ENCODE results near the gene INTS3. TPM values are rescaled to one million over a fixed set of nuclear protein-coding genes. Genes with fewer than 3 reads are reported as not detected.

Gene INTS3
- total and polyA plus RNA-seq, 2 of the 8 experiments (the other 6 are each of a cell fraction or from before 2014, with no cell fraction given): 66.8 to 93.2 TPM

GRCh38 chr1:153745417-153745816 is 17.6 kb downstream of the INTS3 start:
- Histone ChIP-seq H3K23me2 (ENCODE audit: low read depth, low read length) (no peaks in the 10 kb centered on the region; the same call in 1 of the 2 replicates), H2BK15ac (ENCODE audit: low read length) (no peak overlapping the region), H2AFZ (ENCODE audit: low read length) (no peak overlapping the region), H3K14ac (ENCODE audit: insufficient read length) (no peak overlapping the region), H3K79me1 (ENCODE audit: low read depth, low read length) (no peaks in the 10 kb centered on the region), H4K91ac (replicated peaks; ENCODE audit: insufficient read length, low read length) (no peak overlapping the region), H3K4me3 (ENCODE audit: extremely low read depth in 1 of 4, insufficient read depth in 2 of 4, low read depth in 3 of 4, low read length in 4 of 4) (peak overlapping the region in 1 of 4 experiments; percentile 27; a peak in 1 of 8 replicates), H3K36me3 (ENCODE audit: control insufficient read depth in 2 of 4, insufficient read depth in 4 of 4, low read length in 3 of 4) (peaks cover 11 to 53% (median 36%) of the 10 kb centered on the region in 4 experiments), H3K18ac (ENCODE audit: extremely low read depth, low read length) (peak overlapping the region; percentile 73; the same call in 1 of the 2 replicates), H4K5ac (ENCODE audit: insufficient read length, low read depth, low read length) (no peak overlapping the region), H3K56ac (replicated peaks; ENCODE audit: insufficient read length, low read depth, low read length) (no peak overlapping the region), H3K27ac (ENCODE audit: low read depth, low read length) (peak overlapping the region; percentile 75; the same call in 1 of the 2 replicates), H2BK5ac (ENCODE audit: low read depth, low read length) (peak overlapping the region; percentile 77; the same call in 1 of the 2 replicates), H3K23ac (ENCODE audit: insufficient read length) (no peak overlapping the region), H4K20me1 (replicated peaks in 1 of 2; ENCODE audit: control insufficient read depth in 1 of 2, insufficient read depth in 2 of 2, low read length in 2 of 2) (no peaks in the 10 kb centered on the region), H3K4ac (replicated peaks; ENCODE audit: insufficient read length, low read depth, low read length) (no peak overlapping the region), H2BK20ac (ENCODE audit: low read length) (no peak overlapping the region; the same call in 1 of the 2 replicates), H2BK12ac (ENCODE audit: low read depth, low read length) (peak overlapping the region; percentile 51; the same call in 1 of the 2 replicates), H3K4me2 (ENCODE audit: insufficient read depth in 1 of 2, low read depth in 2 of 2, low read length in 2 of 2) (peak overlapping the region; percentile 44 to 54), H2BK120ac (replicated peaks; ENCODE audit: low read depth, low read length) (no peak overlapping the region), H3K9ac (replicated peaks in 1 of 4; ENCODE audit: extremely low read depth in 1 of 4, low read depth in 3 of 4, low read length in 3 of 4) (no peak overlapping the region), H3K4me1 (replicated peaks in 1 of 4; ENCODE audit: control insufficient read depth in 3 of 4, insufficient read depth in 4 of 4, low read length in 3 of 4) (peaks cover 6 to 55% (median 19%) of the 10 kb centered on the region in 4 experiments; a peak in 6 of 7 replicates), H4K8ac (ENCODE audit: extremely low read depth, insufficient read depth, low read length) (no peak overlapping the region), H2AK5ac (ENCODE audit: low read depth, low read length) (no peak overlapping the region; the same call in 1 of the 2 replicates), H3K9me3 (ENCODE audit: insufficient read depth in 2 of 2, low read depth in 1 of 2, low read length in 1 of 2) (no peaks in the 10 kb centered on the region), H3K27me3 (replicated peaks in 1 of 4; ENCODE audit: control insufficient read depth in 3 of 4, extremely low read depth in 1 of 4, insufficient read depth in 3 of 4, low read length in 3 of 4) (peaks cover 0 to 2% (median 0%) of the 10 kb centered on the region in 4 experiments; a peak in 1 of 7 replicates), H3K79me2 (ENCODE audit: control insufficient read depth in 1 of 2, insufficient read depth in 2 of 2, low read length in 2 of 2) (peaks cover 0 to 8% of the 10 kb centered on the region in 2 experiments; a peak in 2 of 4 replicates)
- CTCF ChIA-PET (ENCODE audit: partially characterized antibody): interaction anchor here (0.5 to 16.7 kb wide), 7 partner anchors 9 to 118 kb away, joined by 3 to 190 read pairs (median 7); partner anchors contain the start of genes NPR1 and S100A13
- FAIRE-seq (peak; percentile 57), DNase-seq (ENCODE audit: low read depth in 1 of 2, low spot score in 2 of 2) (peak; percentile 25 to 52)
- 8% methylated on average over 2 of the region's 2 CpGs; no CpG with 5 or more reads in 1 of the 2 experiments for WGBS, 2 experiments (ENCODE audit: extremely low coverage in 1 of 2, insufficient coverage in 1 of 2, insufficient read length in 1 of 2, insufficient replicate concordance in 2 of 2, low coverage in 1 of 2, low lambda C conversion rate in 2 of 2, missing lambda C conversion rate in 1 of 2)
- POLR2A ChIA-PET (ENCODE audit: partially characterized antibody): interaction anchor here (0.6 to 5.2 kb wide), 12 partner anchors 14 to 245 kb away, joined by 3 to 60 read pairs (median 4); partner anchors contain the start of genes CHTOP, INTS3, NPR1 and RPS27
- TF ChIP-seq SP1 (IDR thresholded peaks at IDR 0.05; ENCODE audit: low read depth, low read length) (peak; percentile 87), BCL11A (IDR thresholded peaks at IDR 0.05; ENCODE audit: low read depth in 2 of 2, low read length in 2 of 2) (peak in 1 of 2 experiments; percentile 52), EP300 (IDR thresholded peaks at IDR 0.05; ENCODE audit: borderline replicate concordance in 1 of 2, low read depth in 2 of 2, low read length in 2 of 2) (peak in 1 of 2 experiments; percentile 91; a peak in 1 of 3 replicates), TBP (IDR thresholded peaks at IDR 0.05; ENCODE audit: low read depth, low read length) (no peak), HDAC2 (IDR thresholded peaks at IDR 0.05; ENCODE audit: borderline replicate concordance in 1 of 2, low read depth in 2 of 2, low read length in 2 of 2) (peak; percentile 29 to 83; a peak in 2 of 4 replicates)

Data from H1 (cell line).